HepG2 (cell line): Measurements from ENCODE around the gene ADAM15. TPM values are rescaled to one million over a fixed set of nuclear protein-coding genes. Genes with fewer than 3 reads are reported as not detected.

Experiments
- ARNT2 ChIP-seq: sonication (generic); formaldehyde crosslinking; IDR thresholded peaks from 2 replicates; pipeline ENCODE4 v1.8.0; 2022; ENCODE audit warnings: mild to moderate bottlenecking, low read depth, missing genetic modification reagents, moderate library complexity
- ATM ChIP-seq: fragments of 450-650 bp; IDR thresholded peaks from 2 replicates; pipeline ENCODE4 v1.7.1; 2017; ENCODE audit warnings: mild to moderate bottlenecking, borderline replicate concordance
- CBX5 ChIP-seq: sonication (generic); formaldehyde crosslinking; IDR thresholded peaks from 2 replicates; pipeline ENCODE4 v1.4.0; 2020; ENCODE audit warnings: missing genetic modification reagents, borderline replicate concordance
- FLYWCH1 ChIP-seq: sonication (generic); formaldehyde crosslinking; IDR thresholded peaks from 2 replicates; pipeline ENCODE4 v1.8.1; 2023; ENCODE audit warnings: mild to moderate bottlenecking, missing genetic modification reagents
- HMGXB4 ChIP-seq, 2 experiments: sonication (generic) in 1 of 2; formaldehyde crosslinking in 1 of 2; IDR thresholded peaks; 2 replicates each; pipeline versions ENCODE4 v1.4.0 to v1.6.1; 2018 to 2020; ENCODE audit warnings: missing genetic modification reagents in 2 of 2, borderline replicate concordance in 1 of 2, low read depth in 1 of 2, mild to moderate bottlenecking in 1 of 2, missing biosample characterization in 1 of 2
- JDP2 ChIP-seq: sonication (generic); formaldehyde crosslinking; IDR thresholded peaks from 2 replicates; pipeline ENCODE4 v1.8.1; 2022; ENCODE audit warnings: missing genetic modification reagents, borderline replicate concordance
- PATZ1 ChIP-seq: sonication (generic); formaldehyde crosslinking; IDR thresholded peaks from 2 replicates; pipeline ENCODE4 v1.4.0; 2020; ENCODE audit warnings: missing genetic modification reagents
- PCBP2 ChIP-seq: fragments of 200-400 bp; formaldehyde crosslinking; optimal IDR thresholded peaks from 2 replicates; pipeline ENCODE3; 2018; ENCODE audit warnings: low read length, low read depth; ENCODE audit not compliant: poor library complexity, severe bottlenecking
- XRCC5 ChIP-seq: fragments of 200-400 bp; formaldehyde crosslinking; optimal IDR thresholded peaks from 2 replicates; pipeline ENCODE3; 2017; ENCODE audit warnings: mild to moderate bottlenecking, low read length
- ZBTB21 ChIP-seq: sonication (generic); formaldehyde crosslinking; IDR thresholded peaks from 2 replicates; pipeline ENCODE4 v1.4.0; 2020; ENCODE audit warnings: missing genetic modification reagents
- ZBTB4 ChIP-seq: sonication (generic); formaldehyde crosslinking; IDR thresholded peaks from 2 replicates; pipeline ENCODE4 v1.4.0; 2020; ENCODE audit warnings: missing genetic modification reagents, mild to moderate bottlenecking, borderline replicate concordance
- ZC3H13 ChIP-seq: sonication (generic); formaldehyde crosslinking; IDR thresholded peaks from 2 replicates; pipeline ENCODE4 v1.8.1; 2023; ENCODE audit warnings: mild to moderate bottlenecking, missing genetic modification reagents, moderate library complexity
- ZC3H4 ChIP-seq: sonication (generic); formaldehyde crosslinking; IDR thresholded peaks from 2 replicates; pipeline ENCODE4 v1.4.0; 2020; ENCODE audit warnings: missing genetic modification reagents, borderline replicate concordance
- ZFYVE20 ChIP-seq: sonication (generic); formaldehyde crosslinking; IDR thresholded peaks from 2 replicates; pipeline ENCODE4 v1.8.0; 2023; ENCODE audit warnings: low read depth, mild to moderate bottlenecking, moderate library complexity, missing genetic modification reagents, borderline replicate concordance
- ZNF281 ChIP-seq: sonication (generic); formaldehyde crosslinking; IDR thresholded peaks from 2 replicates; pipeline ENCODE4 v1.4.0; 2020; ENCODE audit warnings: missing genetic modification reagents, borderline replicate concordance
- ZNF335 ChIP-seq: sonication (generic); formaldehyde crosslinking; IDR thresholded peaks from 2 replicates; pipeline ENCODE4 v1.4.0; 2020; ENCODE audit warnings: missing genetic modification reagents
- ZNF605 ChIP-seq: sonication (generic); formaldehyde crosslinking; IDR thresholded peaks from 2 replicates; pipeline ENCODE4 v1.8.0; 2022; ENCODE audit warnings: mild to moderate bottlenecking, missing genetic modification reagents
- ZNF772 ChIP-seq: sonication (generic); formaldehyde crosslinking; IDR thresholded peaks from 2 replicates; pipeline ENCODE4 v1.5.0; 2020; ENCODE audit warnings: mild to moderate bottlenecking, missing genetic modification reagents
- polyA plus RNA-seq, 8 experiments: library from polyadenylated mRNA; depleted of rRNA in 3 of 8; stranded (reverse) in 7 of 8; unstranded in 1 of 8; fragments of >200 nt; fragmentation: Illumina TruSeq in 4 of 8; extraction: Trizol in 4 of 8; gene quantifications; 2 replicates each; pipeline versions ENCODE4 v1.2.1 to v1.2.3, GENCODE V29; 2011 to 2016; ENCODE audit warnings: low read depth in 4 of 8, missing spikeins in 1 of 8, mixed read lengths in 1 of 8; ENCODE audit not compliant: insufficient read depth in 1 of 8
- total RNA-seq, 5 experiments: library from RNA; depleted of rRNA; stranded (reverse); fragments of >200 nt; fragmentation: Illumina TruSeq; extraction: Trizol; gene quantifications; 2 replicates each; pipeline ENCODE4 v1.2.3, GENCODE V29; 2016; ENCODE audit warnings: low read depth in 1 of 5

ADAM15 gene
- total and polyA plus RNA-seq, 2 of the 13 experiments (the other 11 are each of a cell fraction or from before 2014, with no cell fraction given) = 17.9 to 25.6 TPM

GRCh38 chr1:155070721-155071569 lies 19.8 kb downstream of the ADAM15 start (continued):
- TF ChIP-seq ARNT2 (CRISPR knock-in tag) (no peak), FLYWCH1 (CRISPR knock-in tag) (no peak), ZC3H13 (no peak), ATM (no peak), PATZ1 (peak; percentile 71), ZNF772 (CRISPR knock-in tag) (peak; percentile 64; the same call in 1 of the 2 replicates), XRCC5 (peak; percentile 84), CBX5 (CRISPR knock-in tag) (no peak), ZNF335 (CRISPR knock-in tag) (no peak), ZNF605 (CRISPR knock-in tag) (peak; percentile 58; the same call in 1 of the 2 replicates), JDP2 (CRISPR knock-in tag) (no peak), ZBTB21 (no peak), PCBP2 (no peak), HMGXB4 (CRISPR knock-in tag; IDR thresholded peaks at IDR 0.05; ENCODE audit: borderline replicate concordance in 1 of 2, low read depth in 1 of 2) (peak; percentile 62 to 69; a peak in 2 of 4 replicates), ZBTB4 (CRISPR knock-in tag) (no peak), ZFYVE20 (CRISPR knock-in tag) (no peak), ZNF281 (CRISPR knock-in tag) (peak; percentile 43; the same call in 1 of the 2 replicates), ZC3H4 (no peak)
